ENCODE measurements around the gene CIAO3. TPM values are rescaled to one million over a fixed set of nuclear protein-coding genes. Genes with fewer than 3 reads are reported as not detected.

The CIAO3 gene
- total and polyA plus RNA-seq, 10 of the 15 experiments (the other 5 are each of a cell fraction or from before 2014, with no cell fraction given): 1.4 to 37.5 (median 30.8) TPM

DNA sequence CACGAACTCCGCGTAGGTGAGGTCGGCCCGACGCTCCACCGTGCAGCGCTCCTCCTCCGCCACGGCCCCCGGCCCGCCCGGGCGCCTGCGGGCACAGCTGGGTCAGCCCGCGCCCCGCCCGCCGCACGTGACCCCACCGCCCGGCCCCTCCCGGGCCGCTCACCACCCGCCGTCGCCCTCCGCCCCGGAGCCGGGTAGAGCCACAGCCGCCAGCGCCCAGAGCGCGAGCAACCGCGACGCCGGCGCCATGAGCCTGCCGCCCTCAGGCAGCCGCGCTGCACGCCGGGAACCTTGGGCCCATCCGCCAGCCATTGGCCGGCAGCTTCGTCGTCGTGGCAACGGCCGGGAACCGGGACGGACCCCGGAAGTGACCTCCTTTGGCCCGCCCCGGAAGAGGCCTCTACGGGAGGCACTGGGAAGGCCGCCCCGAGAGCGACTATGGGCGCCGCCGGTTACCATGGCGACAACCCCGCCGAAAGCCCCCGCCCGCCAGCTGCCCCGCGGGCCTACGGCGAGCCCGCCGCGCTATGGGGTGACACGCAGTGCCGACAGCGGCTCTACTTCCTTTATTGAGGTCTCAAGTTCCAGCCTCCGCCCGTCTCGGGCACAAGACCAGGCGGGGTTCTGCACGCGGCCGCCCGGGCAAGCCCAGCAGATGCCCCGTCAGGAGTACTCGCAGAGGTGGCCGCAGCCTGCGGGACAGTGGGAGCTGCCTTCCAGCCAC, 56.6 kb downstream of the CIAO3 start, which contains the start of gene JMJD8 (continued):
- TF ChIP-seq, protein P1, sequence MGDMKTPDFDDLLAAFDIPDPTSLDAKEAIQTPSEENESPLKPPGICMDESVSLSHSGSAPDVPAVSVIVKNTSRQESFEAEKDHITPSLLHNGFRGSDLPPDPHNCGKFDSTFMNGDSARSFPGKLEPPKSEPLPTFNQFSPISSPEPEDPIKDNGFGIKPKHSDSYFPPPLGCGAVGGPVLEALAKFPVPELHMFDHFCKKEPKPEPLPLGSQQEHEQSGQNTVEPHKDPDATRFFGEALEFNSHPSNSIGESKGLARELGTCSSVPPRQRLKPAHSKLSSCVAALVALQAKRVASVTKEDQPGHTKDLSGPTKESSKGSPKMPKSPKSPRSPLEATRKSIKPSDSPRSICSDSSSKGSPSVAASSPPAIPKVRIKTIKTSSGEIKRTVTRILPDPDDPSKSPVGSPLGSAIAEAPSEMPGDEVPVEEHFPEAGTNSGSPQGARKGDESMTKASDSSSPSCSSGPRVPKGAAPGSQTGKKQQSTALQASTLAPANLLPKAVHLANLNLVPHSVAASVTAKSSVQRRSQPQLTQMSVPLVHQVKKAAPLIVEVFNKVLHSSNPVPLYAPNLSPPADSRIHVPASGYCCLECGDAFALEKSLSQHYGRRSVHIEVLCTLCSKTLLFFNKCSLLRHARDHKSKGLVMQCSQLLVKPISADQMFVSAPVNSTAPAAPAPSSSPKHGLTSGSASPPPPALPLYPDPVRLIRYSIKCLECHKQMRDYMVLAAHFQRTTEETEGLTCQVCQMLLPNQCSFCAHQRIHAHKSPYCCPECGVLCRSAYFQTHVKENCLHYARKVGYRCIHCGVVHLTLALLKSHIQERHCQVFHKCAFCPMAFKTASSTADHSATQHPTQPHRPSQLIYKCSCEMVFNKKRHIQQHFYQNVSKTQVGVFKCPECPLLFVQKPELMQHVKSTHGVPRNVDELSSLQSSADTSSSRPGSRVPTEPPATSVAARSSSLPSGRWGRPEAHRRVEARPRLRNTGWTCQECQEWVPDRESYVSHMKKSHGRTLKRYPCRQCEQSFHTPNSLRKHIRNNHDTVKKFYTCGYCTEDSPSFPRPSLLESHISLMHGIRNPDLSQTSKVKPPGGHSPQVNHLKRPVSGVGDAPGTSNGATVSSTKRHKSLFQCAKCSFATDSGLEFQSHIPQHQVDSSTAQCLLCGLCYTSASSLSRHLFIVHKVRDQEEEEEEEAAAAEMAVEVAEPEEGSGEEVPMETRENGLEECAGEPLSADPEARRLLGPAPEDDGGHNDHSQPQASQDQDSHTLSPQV (IDR thresholded peaks at IDR 0.05): no peak
- TF ChIP-seq POLR2AphosphoS5 (IDR thresholded peaks at IDR 0.05; ENCODE audit: low read length) (0 out of 2 replicates have a peak, but pooled peaks have one; percentile 79), KDM1A (IDR thresholded peaks at IDR 0.05; ENCODE audit: borderline replicate concordance) (no peak), CHD1 (IDR thresholded peaks at IDR 0.05; ENCODE audit: low read depth, low read length) (no peak), RCOR1 (conservative IDR thresholded peaks at IDR 0.05; ENCODE audit: low read depth, low read length) (no peak), HDAC6 (IDR thresholded peaks at IDR 0.05; ENCODE audit: unreplicated experiment) (peak; percentile 58), ZNF274 (IDR thresholded peaks at IDR 0.05; ENCODE audit: insufficient read depth, insufficient read length) (no peak), SIN3A (IDR thresholded peaks at IDR 0.05; ENCODE audit: low read depth, low read length) (peak; percentile 91), EZH2 (IDR thresholded peaks at IDR 0.05; ENCODE audit: borderline replicate concordance, control insufficient read depth, low read depth, low read length) (no peak), ZNF622 (IDR thresholded peaks at IDR 0.05) (no peak), NFYB (IDR thresholded peaks at IDR 0.05; ENCODE audit: insufficient read depth, low read depth, low read length) (peak; percentile 94), ZNF384 (IDR thresholded peaks at IDR 0.05; ENCODE audit: borderline replicate concordance, low read depth, low read length) (no peak), PAX8 (IDR thresholded peaks at IDR 0.05) (no peak)
- TF ChIP-seq, protein P2, sequence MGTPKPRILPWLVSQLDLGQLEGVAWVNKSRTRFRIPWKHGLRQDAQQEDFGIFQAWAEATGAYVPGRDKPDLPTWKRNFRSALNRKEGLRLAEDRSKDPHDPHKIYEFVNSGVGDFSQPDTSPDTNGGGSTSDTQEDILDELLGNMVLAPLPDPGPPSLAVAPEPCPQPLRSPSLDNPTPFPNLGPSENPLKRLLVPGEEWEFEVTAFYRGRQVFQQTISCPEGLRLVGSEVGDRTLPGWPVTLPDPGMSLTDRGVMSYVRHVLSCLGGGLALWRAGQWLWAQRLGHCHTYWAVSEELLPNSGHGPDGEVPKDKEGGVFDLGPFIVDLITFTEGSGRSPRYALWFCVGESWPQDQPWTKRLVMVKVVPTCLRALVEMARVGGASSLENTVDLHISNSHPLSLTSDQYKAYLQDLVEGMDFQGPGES (IDR thresholded peaks at IDR 0.05): peak; percentile 68
- TF ChIP-seq, protein P3, sequence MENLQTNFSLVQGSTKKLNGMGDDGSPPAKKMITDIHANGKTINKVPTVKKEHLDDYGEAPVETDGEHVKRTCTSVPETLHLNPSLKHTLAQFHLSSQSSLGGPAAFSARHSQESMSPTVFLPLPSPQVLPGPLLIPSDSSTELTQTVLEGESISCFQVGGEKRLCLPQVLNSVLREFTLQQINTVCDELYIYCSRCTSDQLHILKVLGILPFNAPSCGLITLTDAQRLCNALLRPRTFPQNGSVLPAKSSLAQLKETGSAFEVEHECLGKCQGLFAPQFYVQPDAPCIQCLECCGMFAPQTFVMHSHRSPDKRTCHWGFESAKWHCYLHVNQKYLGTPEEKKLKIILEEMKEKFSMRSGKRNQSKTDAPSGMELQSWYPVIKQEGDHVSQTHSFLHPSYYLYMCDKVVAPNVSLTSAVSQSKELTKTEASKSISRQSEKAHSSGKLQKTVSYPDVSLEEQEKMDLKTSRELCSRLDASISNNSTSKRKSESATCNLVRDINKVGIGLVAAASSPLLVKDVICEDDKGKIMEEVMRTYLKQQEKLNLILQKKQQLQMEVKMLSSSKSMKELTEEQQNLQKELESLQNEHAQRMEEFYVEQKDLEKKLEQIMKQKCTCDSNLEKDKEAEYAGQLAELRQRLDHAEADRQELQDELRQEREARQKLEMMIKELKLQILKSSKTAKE (IDR thresholded peaks at IDR 0.05; ENCODE audit: low read depth, poor library complexity, severe bottlenecking): no peak
- TF ChIP-seq, protein P4, sequence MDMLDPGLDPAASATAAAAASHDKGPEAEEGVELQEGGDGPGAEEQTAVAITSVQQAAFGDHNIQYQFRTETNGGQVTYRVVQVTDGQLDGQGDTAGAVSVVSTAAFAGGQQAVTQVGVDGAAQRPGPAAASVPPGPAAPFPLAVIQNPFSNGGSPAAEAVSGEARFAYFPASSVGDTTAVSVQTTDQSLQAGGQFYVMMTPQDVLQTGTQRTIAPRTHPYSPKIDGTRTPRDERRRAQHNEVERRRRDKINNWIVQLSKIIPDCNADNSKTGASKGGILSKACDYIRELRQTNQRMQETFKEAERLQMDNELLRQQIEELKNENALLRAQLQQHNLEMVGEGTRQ (IDR thresholded peaks at IDR 0.05; ENCODE audit: borderline replicate concordance, low read depth, low read length): no peak
- TF ChIP-seq, protein P5, sequence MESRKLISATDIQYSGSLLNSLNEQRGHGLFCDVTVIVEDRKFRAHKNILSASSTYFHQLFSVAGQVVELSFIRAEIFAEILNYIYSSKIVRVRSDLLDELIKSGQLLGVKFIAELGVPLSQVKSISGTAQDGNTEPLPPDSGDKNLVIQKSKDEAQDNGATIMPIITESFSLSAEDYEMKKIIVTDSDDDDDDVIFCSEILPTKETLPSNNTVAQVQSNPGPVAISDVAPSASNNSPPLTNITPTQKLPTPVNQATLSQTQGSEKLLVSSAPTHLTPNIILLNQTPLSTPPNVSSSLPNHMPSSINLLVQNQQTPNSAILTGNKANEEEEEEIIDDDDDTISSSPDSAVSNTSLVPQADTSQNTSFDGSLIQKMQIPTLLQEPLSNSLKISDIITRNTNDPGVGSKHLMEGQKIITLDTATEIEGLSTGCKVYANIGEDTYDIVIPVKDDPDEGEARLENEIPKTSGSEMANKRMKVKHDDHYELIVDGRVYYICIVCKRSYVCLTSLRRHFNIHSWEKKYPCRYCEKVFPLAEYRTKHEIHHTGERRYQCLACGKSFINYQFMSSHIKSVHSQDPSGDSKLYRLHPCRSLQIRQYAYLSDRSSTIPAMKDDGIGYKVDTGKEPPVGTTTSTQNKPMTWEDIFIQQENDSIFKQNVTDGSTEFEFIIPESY (IDR thresholded peaks at IDR 0.05): no peak
- TF ChIP-seq, protein P6, sequence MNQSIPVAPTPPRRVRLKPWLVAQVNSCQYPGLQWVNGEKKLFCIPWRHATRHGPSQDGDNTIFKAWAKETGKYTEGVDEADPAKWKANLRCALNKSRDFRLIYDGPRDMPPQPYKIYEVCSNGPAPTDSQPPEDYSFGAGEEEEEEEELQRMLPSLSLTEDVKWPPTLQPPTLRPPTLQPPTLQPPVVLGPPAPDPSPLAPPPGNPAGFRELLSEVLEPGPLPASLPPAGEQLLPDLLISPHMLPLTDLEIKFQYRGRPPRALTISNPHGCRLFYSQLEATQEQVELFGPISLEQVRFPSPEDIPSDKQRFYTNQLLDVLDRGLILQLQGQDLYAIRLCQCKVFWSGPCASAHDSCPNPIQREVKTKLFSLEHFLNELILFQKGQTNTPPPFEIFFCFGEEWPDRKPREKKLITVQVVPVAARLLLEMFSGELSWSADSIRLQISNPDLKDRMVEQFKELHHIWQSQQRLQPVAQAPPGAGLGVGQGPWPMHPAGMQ (IDR thresholded peaks at IDR 0.05; ENCODE audit: borderline replicate concordance): no peak

All from GM12878 (cell line).